SU-DHL-6 (cell line): ENCODE measurements around the gene LTBP4.

Source experiments
- CTCF ChIP-seq: fragments of 200-600 bp; sonication (generic); IDR thresholded peaks from one replicate; pipeline ENCODE4 v1.5.1; 2017; ENCODE audit warnings: antibody characterized with exemption, mild to moderate bottlenecking, low read length, moderate library complexity; ENCODE audit not compliant: insufficient read depth, poor library complexity, severe bottlenecking
- EZH2phosphoT487 ChIP-seq: fragments of 200-600 bp; sonication (generic), shearing (Covaris generic); conservative IDR thresholded peaks from 2 replicates; pipeline ENCODE4 v1.6.1; 2018; ENCODE audit warnings: mild to moderate bottlenecking, antibody characterized with exemption, low read length, moderate library complexity, mixed read lengths

- TF ChIP-seq CTCF (no peak), EZH2phosphoT487 (no peak)
Observed at GRCh38 chr19:40608957-40609356, 7.8 kb downstream of the LTBP4 start.
